HG03060 (cell line): ENCODE data around the gene FARP2.
"Not testable (repeated sequence)": the region's sequence is repeated elsewhere in the genome, so short reads cannot be mapped to it uniquely, and the experiment has no call there.

Source experiments
- ATAC-seq: cut with Tn5 transposase; IDR thresholded peaks from one replicate; pipeline ENCODE4 v1.9.1; 2021; ENCODE audit warnings: low read depth, moderate number of reproducible peaks; ENCODE audit not compliant: unreplicated experiment

FARP2 gene

GRCh38 chr2:241445426-241445825, 89.3 kb downstream of the FARP2 start:
- ATAC-seq, result no peak

GRCh38 chr2:241450092-241450491, 94.0 kb downstream of the FARP2 start:
- ATAC-seq, result not testable (repeated sequence)

- ATAC-seq, result no peak
Measured at GRCh38 chr2:241451840-241452506, 95.9 kb downstream of the FARP2 start.

GRCh38 chr2:241453919-241454318, 97.8 kb downstream of the FARP2 start:
- ATAC-seq, result not testable (repeated sequence)

- ATAC-seq, result no peak
Measured at GRCh38 chr2:241454837-241455485, 98.9 kb downstream of the FARP2 start.

GRCh38 chr2:241456546-241456945, 100.5 kb downstream of the FARP2 start:
- ATAC-seq, result no peak

GRCh38 chr2:241458687-241459086, 102.6 kb downstream of the FARP2 start:
- ATAC-seq, result no peak

GRCh38 chr2:241459520-241459919, 103.4 kb downstream of the FARP2 start:
- no peak for ATAC-seq

- no peak for ATAC-seq
Measured at GRCh38 chr2:241460631-241461030, 104.5 kb downstream of the FARP2 start.

- ATAC-seq, result no peak
Measured at GRCh38 chr2:241461693-241462677, 105.9 kb downstream of the FARP2 start.

GRCh38 chr2:241463276-241464135, 107.4 kb downstream of the FARP2 start:
- ATAC-seq, result no peak

- no peak for ATAC-seq
Measured at GRCh38 chr2:241465543-241465942, 109.5 kb downstream of the FARP2 start.

GRCh38 chr2:241466230-241466629, 110.1 kb downstream of the FARP2 start:
- ATAC-seq, result no peak

GRCh38 chr2:241467777-241468475, 111.8 kb downstream of the FARP2 start:
- ATAC-seq, result no peak

- no peak for ATAC-seq
Measured at GRCh38 chr2:241468476-241468781, 112.3 kb downstream of the FARP2 start.

- ATAC-seq, result no peak
Measured at GRCh38 chr2:241469746-241470145, 113.7 kb downstream of the FARP2 start.

- ATAC-seq, result no peak
Measured at GRCh38 chr2:241473399-241473798, 117.3 kb downstream of the FARP2 start.

- no peak for ATAC-seq
Measured at GRCh38 chr2:241475267-241475666, 119.2 kb downstream of the FARP2 start.

GRCh38 chr2:241478166-241478565, 122.1 kb downstream of the FARP2 start:
- no peak for ATAC-seq
